PC-9 (cell line): ENCODE results near the gene CCDC141. TPM values are rescaled to one million over a fixed set of nuclear protein-coding genes. Genes with fewer than 3 reads are reported as not detected.

Experiments used
- BruUV-seq: library from RNA; stranded (reverse); fragments of 400-500 nt; replicated peaks from 2 replicates; lab custom pipeline; 2021; lab: Mats Ljungman, UMichigan
- CTCF ChIA-PET: fragments of 300-600 bp; sonication (Branson Sonifier 250); formaldehyde crosslinking; loops from one replicate; lab custom pipeline; 2022; ENCODE audit warnings: antibody characterized with exemption; lab: Charles Lee
- POLR2A ChIA-PET: fragments of 300-600 bp; sonication (Branson Sonifier 250); formaldehyde crosslinking; loops from one replicate; lab custom pipeline; 2022; ENCODE audit warnings: antibody characterized with exemption; ENCODE audit not compliant: unreplicated experiment; lab: Charles Lee
- DNase-seq, 2 experiments: peaks; one replicate each; pipeline versions ENCODE4 v3.0.0 to v3.0.0-alpha.2; 2015 to 2022; ENCODE audit warnings: mixed read lengths in 1 of 2
- H2AFZ ChIP-seq: fragments of 200-600 bp; sonication (generic); 2 replicates; pipeline ENCODE4 v1.8.1; 2017; ENCODE audit warnings: antibody characterized with exemption
- H3F3A ChIP-seq: fragments of 200-600 bp; sonication (generic); 2 replicates; pipeline ENCODE4 v1.8.1; 2017; ENCODE audit warnings: antibody characterized with exemption, mild to moderate bottlenecking, low read depth; ENCODE audit not compliant: insufficient read depth
- H3K27ac ChIP-seq: fragments of 200-600 bp; sonication (generic); 2 replicates; pipeline ENCODE4 v1.6.1; 2016; ENCODE audit warnings: mixed run types
- H3K27me3 ChIP-seq: fragments of 200-600 bp; sonication (generic); 2 replicates; pipeline ENCODE4 v1.6.1; 2016; ENCODE audit warnings: low read depth, mixed run types; ENCODE audit not compliant: insufficient read depth
- H3K36me3 ChIP-seq: fragments of 200-600 bp; sonication (generic); 2 replicates; pipeline ENCODE4 v1.6.1; 2016; ENCODE audit warnings: low read depth, mixed run types
- H3K4me1 ChIP-seq: fragments of 200-600 bp; sonication (generic); replicated peaks from 2 replicates; pipeline ENCODE4 v1.6.1; 2016; ENCODE audit warnings: mixed run types; ENCODE audit not compliant: insufficient read depth
- H3K4me2 ChIP-seq: fragments of 200-600 bp; sonication (generic); 2 replicates; pipeline ENCODE4 v1.6.1; 2017; ENCODE audit warnings: mixed run types
- H3K4me3 ChIP-seq: fragments of 200-600 bp; sonication (generic); 2 replicates; pipeline ENCODE4 v1.6.1; 2016; ENCODE audit warnings: mixed run types
- H3K79me2 ChIP-seq: fragments of 200-600 bp; sonication (generic); 2 replicates; pipeline ENCODE4 v1.6.1; 2017; ENCODE audit warnings: low read depth, mixed run types
- H3K9me2 ChIP-seq: fragments of 200-600 bp; sonication (generic); 2 replicates; pipeline ENCODE4 v1.8.1; 2017; ENCODE audit warnings: mild to moderate bottlenecking; ENCODE audit not compliant: insufficient read depth
- H3K9me3 ChIP-seq: fragments of 200-600 bp; sonication (generic); 2 replicates; pipeline ENCODE4 v1.8.1; 2016; ENCODE audit warnings: low read depth; ENCODE audit not compliant: insufficient read depth
- H4K20me1 ChIP-seq: fragments of 200-600 bp; sonication (generic); 2 replicates; pipeline ENCODE4 v1.8.1; 2017; ENCODE audit not compliant: insufficient read depth
- EZH2 ChIP-seq: fragments of 200-600 bp; sonication (generic); IDR thresholded peaks from 2 replicates; pipeline ENCODE4 v1.8.0; 2017; ENCODE audit warnings: antibody characterized with exemption, low read depth
- intact Hi-C: fragments of 100-400 bp; cut with micrococcal nuclease; formaldehyde crosslinking; loops from one replicate; pipeline ENCODE4 v1.10.0; 2022; ENCODE audit not compliant: unreplicated experiment
- total RNA-seq: library from RNA; stranded (reverse); gene quantifications from 2 replicates; pipeline ENCODE4 v1.2.3, GENCODE V29; 2021
- TF ChIP-seq, protein P1 (sequence below): fragments of 200-600 bp; sonication (generic); conservative IDR thresholded peaks from 2 replicates; pipeline ENCODE4 v1.6.1; 2017; ENCODE audit warnings: mixed run types, antibody characterized with exemption, mild to moderate bottlenecking, moderate library complexity

The CCDC141 gene
- total RNA-seq, 1 experiment from 2014 or later = not detected

DNA sequence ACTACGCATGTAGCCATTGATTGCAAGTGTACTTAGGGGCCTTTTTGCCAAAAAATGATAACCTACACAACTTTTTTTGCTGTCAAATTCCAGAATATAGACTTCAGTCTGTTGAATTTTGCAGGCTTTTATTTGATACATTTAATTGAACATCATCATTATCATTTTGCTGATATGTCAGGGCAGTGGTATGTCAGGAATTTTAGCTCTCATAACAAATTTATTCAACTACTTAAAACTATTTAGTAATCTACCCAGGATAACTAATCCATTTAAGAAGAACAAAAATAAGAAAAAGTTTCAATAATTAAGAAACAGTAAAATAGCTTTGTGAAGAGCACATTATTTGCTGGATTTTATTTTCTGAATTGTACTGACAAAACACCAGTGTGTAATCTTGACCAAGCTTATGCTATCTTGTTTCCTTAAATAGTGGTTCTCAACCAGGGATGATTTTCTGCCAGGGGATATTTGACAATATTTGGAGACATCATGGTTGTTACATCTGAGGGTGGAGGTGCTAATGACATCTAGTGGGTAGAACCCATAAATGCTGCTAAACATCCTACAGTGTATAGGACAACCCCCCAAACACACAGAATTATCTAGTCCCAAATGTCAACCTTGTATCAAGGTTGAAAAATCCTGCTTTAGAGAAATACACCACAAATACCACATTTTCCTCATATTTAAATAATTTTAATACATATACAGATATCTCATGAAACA is 230.6 kb downstream of the CCDC141 start:
- Histone ChIP-seq H3K27me3 (no peaks in the 10 kb centered on the region), H3K4me1 (no peaks in the 10 kb centered on the region), H2AFZ (no peak overlapping the region), H3K4me3 (no peak overlapping the region), H3K9me2 (no peaks in the 10 kb centered on the region), H4K20me1 (no peaks in the 10 kb centered on the region), H3K27ac (no peak overlapping the region), H3K36me3 (no peaks in the 10 kb centered on the region), H3F3A (no peaks in the 10 kb centered on the region), H3K4me2 (no peak overlapping the region), H3K79me2 (no peaks in the 10 kb centered on the region), H3K9me3 (no peaks in the 10 kb centered on the region)
- TF ChIP-seq, protein P1, sequence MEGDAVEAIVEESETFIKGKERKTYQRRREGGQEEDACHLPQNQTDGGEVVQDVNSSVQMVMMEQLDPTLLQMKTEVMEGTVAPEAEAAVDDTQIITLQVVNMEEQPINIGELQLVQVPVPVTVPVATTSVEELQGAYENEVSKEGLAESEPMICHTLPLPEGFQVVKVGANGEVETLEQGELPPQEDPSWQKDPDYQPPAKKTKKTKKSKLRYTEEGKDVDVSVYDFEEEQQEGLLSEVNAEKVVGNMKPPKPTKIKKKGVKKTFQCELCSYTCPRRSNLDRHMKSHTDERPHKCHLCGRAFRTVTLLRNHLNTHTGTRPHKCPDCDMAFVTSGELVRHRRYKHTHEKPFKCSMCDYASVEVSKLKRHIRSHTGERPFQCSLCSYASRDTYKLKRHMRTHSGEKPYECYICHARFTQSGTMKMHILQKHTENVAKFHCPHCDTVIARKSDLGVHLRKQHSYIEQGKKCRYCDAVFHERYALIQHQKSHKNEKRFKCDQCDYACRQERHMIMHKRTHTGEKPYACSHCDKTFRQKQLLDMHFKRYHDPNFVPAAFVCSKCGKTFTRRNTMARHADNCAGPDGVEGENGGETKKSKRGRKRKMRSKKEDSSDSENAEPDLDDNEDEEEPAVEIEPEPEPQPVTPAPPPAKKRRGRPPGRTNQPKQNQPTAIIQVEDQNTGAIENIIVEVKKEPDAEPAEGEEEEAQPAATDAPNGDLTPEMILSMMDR = no peak
- no peak for TF ChIP-seq EZH2
- BruUV-seq = no TSS peak
- DNase-seq = no peak
- intact Hi-C loops = no loop called here
- ChIA-PET CTCF (no interaction called here), POLR2A (interaction anchor here (0.6 kb wide), 1 partner anchor 311 kb away, joined by 6 read pairs; no protein-coding TSS in a partner anchor)

- H4K20me1 ChIP-seq = no peaks in the 10 kb centered on the region
- H3K4me1 ChIP-seq = no peaks in the 10 kb centered on the region
- CTCF ChIA-PET = no interaction called here
- H3K9me3 ChIP-seq = no peaks in the 10 kb centered on the region; the same call in 1 of the 2 replicates
- no peaks in the 10 kb centered on the region for H3K27me3 ChIP-seq
- H3K4me2 ChIP-seq = no peak overlapping the region
- TF ChIP-seq EZH2 = no peak
- TF ChIP-seq, protein P1 = no peak
- H3K9me2 ChIP-seq = no peaks in the 10 kb centered on the region; the same call in 1 of the 2 replicates
- no TSS peak for BruUV-seq
- intact Hi-C loops = no loop called here
- no peak overlapping the region for H3K4me3 ChIP-seq
- no peak overlapping the region for H3K27ac ChIP-seq
- no peak overlapping the region for H2AFZ ChIP-seq
- H3F3A ChIP-seq = no peaks in the 10 kb centered on the region
- H3K79me2 ChIP-seq = no peaks in the 10 kb centered on the region
- DNase-seq = no peak
- POLR2A ChIA-PET = interaction anchor here (0.6 to 0.7 kb wide), 2 partner anchors 9 to 333 kb away, joined by 4 to 8 read pairs; no protein-coding TSS in a partner anchor
- no peaks in the 10 kb centered on the region for H3K36me3 ChIP-seq
These were observed 238.0 kb downstream of the CCDC141 start for GRCh38 chr2:178811901-178812300.

DNA sequence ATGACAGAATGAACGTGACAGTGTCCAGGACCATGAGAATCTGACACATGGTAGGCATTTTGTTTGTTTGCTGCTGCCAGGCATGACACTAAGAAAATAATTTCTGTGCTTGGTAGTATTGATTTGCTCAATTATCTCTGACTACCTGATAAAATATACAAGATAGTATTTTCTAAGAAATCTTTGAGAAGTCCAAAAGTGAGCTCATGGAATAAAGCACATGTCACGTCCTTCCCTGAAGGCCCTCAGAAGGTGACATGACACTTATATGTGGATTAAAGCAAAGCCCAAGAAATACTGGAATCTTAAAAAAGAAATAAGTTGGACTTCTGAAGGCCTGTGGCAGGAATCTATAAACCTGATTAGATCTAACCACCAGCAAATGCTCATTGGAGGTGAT is 238.9 kb downstream of the CCDC141 start:
- Histone ChIP-seq H3K36me3 (no peaks in the 10 kb centered on the region), H3F3A (no peaks in the 10 kb centered on the region), H3K9me2 (no peaks in the 10 kb centered on the region; the same call in 1 of the 2 replicates), H2AFZ (no peak overlapping the region; the same call in 1 of the 2 replicates), H4K20me1 (no peaks in the 10 kb centered on the region), H3K27me3 (no peaks in the 10 kb centered on the region), H3K9me3 (peaks cover 3% of the 10 kb centered on the region; the same call in 1 of the 2 replicates), H3K4me1 (no peaks in the 10 kb centered on the region), H3K4me3 (no peak overlapping the region), H3K4me2 (no peak overlapping the region), H3K27ac (no peak overlapping the region), H3K79me2 (no peaks in the 10 kb centered on the region)
- intact Hi-C loops = no loop called here
- TF ChIP-seq, protein P1 = no peak
- no peak for TF ChIP-seq EZH2
- CTCF ChIA-PET = no interaction called here
- POLR2A ChIA-PET = interaction anchor here (0.6 kb wide), 1 partner anchor 334 kb away, joined by 4 read pairs; no protein-coding TSS in a partner anchor
- no peak for DNase-seq
- no TSS peak for BruUV-seq
